CD14-positive monocyte (primary cell): ENCODE data around the gene GDA. TPM values are rescaled to one million over a fixed set of nuclear protein-coding genes. Genes with fewer than 3 reads are reported as not detected.
A peak's percentile ranks its signal among the peaks of the same experiment; 100 is the strongest.

Experiments
- DNase-seq, 3 donors: peaks; one replicate each; pipeline ENCODE4 v3.0.0-alpha.2; 2011 to 2022
- H2AFZ ChIP-seq: 2 replicates; pipeline ENCODE4 v1.6.0; 2012; ENCODE audit warnings: mild to moderate bottlenecking, low read depth, low read length, inconsistent platforms; ENCODE audit not compliant: insufficient read depth, poor library complexity, severe bottlenecking
- H3K27ac ChIP-seq, 2 donors: 1 replicate in 1 of 2; 2 replicates in 1 of 2; pipeline ENCODE4 v1.5.1; 2012 to 2013; ENCODE audit warnings: low read length in 2 of 2, control low read depth in 1 of 2, inconsistent platforms in 1 of 2, low read depth in 1 of 2, mild to moderate bottlenecking in 1 of 2
- H3K27me3 ChIP-seq, 2 donors: one replicate each; pipeline versions ENCODE4 v1.6.0 to v1.6.1; 2011 to 2013; ENCODE audit warnings: low read length in 2 of 2; ENCODE audit not compliant: control insufficient read depth in 2 of 2, insufficient read depth in 2 of 2
- H3K36me3 ChIP-seq, 2 donors: replicated peaks in 1 of 2; 1 replicate in 1 of 2; 2 replicates in 1 of 2; pipeline versions ENCODE4 v1.5.1 to v1.6.1; 2012 to 2013; ENCODE audit warnings: low read length in 2 of 2, control low read depth in 1 of 2, inconsistent platforms in 1 of 2, mild to moderate bottlenecking in 1 of 2; ENCODE audit not compliant: insufficient read depth in 2 of 2, control insufficient read depth in 1 of 2
- H3K4me1 ChIP-seq, 2 donors: 1 replicate in 1 of 2; 2 replicates in 1 of 2; pipeline versions ENCODE4 v1.5.1 to v1.6.1; 2012 to 2013; ENCODE audit warnings: low read length in 2 of 2, control low read depth in 1 of 2, inconsistent platforms in 1 of 2, mild to moderate bottlenecking in 1 of 2, moderate library complexity in 1 of 2; ENCODE audit not compliant: insufficient read depth in 2 of 2, control insufficient read depth in 1 of 2
- H3K4me2 ChIP-seq: replicated peaks from 2 replicates; pipeline ENCODE3; 2012; ENCODE audit warnings: low read length, moderate library complexity, mild to moderate bottlenecking; ENCODE audit not compliant: poor library complexity, severe bottlenecking; ENCODE audit errors: extremely low read depth
- H3K4me3 ChIP-seq, 3 experiments: fragments of 200-600 bp in 1 of 3; sonication (generic) in 1 of 3; replicated peaks in 1 of 3; 1 replicate in 2 of 3; 2 replicates in 1 of 3; pipeline ENCODE4 v1.5.1; 2011 to 2013; ENCODE audit warnings: low read length in 3 of 3, mild to moderate bottlenecking in 3 of 3, control low read depth in 2 of 3, low read depth in 2 of 3, inconsistent platforms in 1 of 3, moderate library complexity in 1 of 3
- H3K79me2 ChIP-seq: 2 replicates; pipeline ENCODE4 v1.6.0; 2012; ENCODE audit warnings: mild to moderate bottlenecking, control low read depth, inconsistent platforms, low read length, moderate library complexity; ENCODE audit not compliant: insufficient read depth
- H3K9ac ChIP-seq: 2 replicates; pipeline ENCODE4 v1.6.0; 2017; ENCODE audit warnings: low read length, mild to moderate bottlenecking; ENCODE audit not compliant: insufficient read depth, poor library complexity, severe bottlenecking
- H3K9me3 ChIP-seq, 2 donors: replicated peaks in 1 of 2; 1 replicate in 1 of 2; 2 replicates in 1 of 2; pipeline versions ENCODE4 v1.5.1 to v1.6.1; 2012 to 2013; ENCODE audit warnings: low read length in 2 of 2, control low read depth in 1 of 2; ENCODE audit not compliant: control insufficient read depth in 1 of 2, insufficient read depth in 1 of 2
- H4K20me1 ChIP-seq: 2 replicates; pipeline ENCODE4 v1.6.0; 2012; ENCODE audit warnings: mild to moderate bottlenecking, low read length, control low read depth, moderate library complexity; ENCODE audit not compliant: insufficient read depth
- H3K27ac Mint-ChIP-seq, 7 donors: one replicate each; pipeline ENCODE4 v1.8.0; 2020; ENCODE audit warnings: mild to moderate bottlenecking in 7 of 7, mixed read lengths in 7 of 7, moderate library complexity in 6 of 7, inconsistent platforms in 2 of 7
- H3K27me3 Mint-ChIP-seq, 3 donors: one replicate each; pipeline ENCODE4 v1.8.0; 2021 to 2022; ENCODE audit warnings: low read depth in 3 of 3, mild to moderate bottlenecking in 3 of 3, mixed read lengths in 3 of 3, moderate library complexity in 3 of 3, inconsistent platforms in 1 of 3
- H3K36me3 Mint-ChIP-seq, 2 donors: one replicate each; pipeline ENCODE4 v1.8.0; 2020; ENCODE audit warnings: mixed read lengths in 2 of 2, inconsistent platforms in 1 of 2, mild to moderate bottlenecking in 1 of 2
- H3K4me1 Mint-ChIP-seq: one replicate; pipeline ENCODE4 v1.8.0; 2020; ENCODE audit warnings: mild to moderate bottlenecking, mixed read lengths
- H3K4me3 Mint-ChIP-seq, 2 donors: one replicate each; pipeline ENCODE4 v1.8.0; 2020; ENCODE audit warnings: mild to moderate bottlenecking in 2 of 2, mixed read lengths in 2 of 2, moderate library complexity in 1 of 2
- H3K9me3 Mint-ChIP-seq, 7 donors: one replicate each; pipeline ENCODE4 v1.8.0; 2020 to 2022; ENCODE audit warnings: mixed read lengths in 7 of 7, mild to moderate bottlenecking in 6 of 7, moderate library complexity in 6 of 7, inconsistent platforms in 2 of 7
- WGBS: methylation state at CpG from one replicate; pipeline ENCODE4 v1.1.5; 2013; ENCODE audit warnings: missing lambda C conversion rate; ENCODE audit not compliant: insufficient coverage; 5-methylcytosine and 5-hydroxymethylcytosine counted together
- intact Hi-C, 2 donors: fragments of 100-400 bp; cut with micrococcal nuclease; formaldehyde crosslinking; loops; one replicate each; pipeline versions ENCODE4 v1.15.0 to v1.15.1; 2023
- polyA plus RNA-seq, 3 donors: library from polyadenylated mRNA; depleted of rRNA in 1 of 3; unstranded in 2 of 3; stranded (reverse) in 1 of 3; fragments of 300-500 nt in 2 of 3; fragments of >200 nt in 1 of 3; fragmentation: Illumina TruSeq in 2 of 3; gene quantifications; 1 replicate in 2 of 3; 2 replicates in 1 of 3; pipeline ENCODE4 v1.2.3, GENCODE V29; 2012 to 2021
- TF ChIP-seq, protein P1 (sequence below): fragments of 200-600 bp; IDR thresholded peaks from one replicate; pipeline ENCODE4 v1.8.0; 2022; ENCODE audit warnings: antibody characterized with exemption, mild to moderate bottlenecking

The GDA gene
- polyA plus RNA-seq, 3 donors = not detected

DNA sequence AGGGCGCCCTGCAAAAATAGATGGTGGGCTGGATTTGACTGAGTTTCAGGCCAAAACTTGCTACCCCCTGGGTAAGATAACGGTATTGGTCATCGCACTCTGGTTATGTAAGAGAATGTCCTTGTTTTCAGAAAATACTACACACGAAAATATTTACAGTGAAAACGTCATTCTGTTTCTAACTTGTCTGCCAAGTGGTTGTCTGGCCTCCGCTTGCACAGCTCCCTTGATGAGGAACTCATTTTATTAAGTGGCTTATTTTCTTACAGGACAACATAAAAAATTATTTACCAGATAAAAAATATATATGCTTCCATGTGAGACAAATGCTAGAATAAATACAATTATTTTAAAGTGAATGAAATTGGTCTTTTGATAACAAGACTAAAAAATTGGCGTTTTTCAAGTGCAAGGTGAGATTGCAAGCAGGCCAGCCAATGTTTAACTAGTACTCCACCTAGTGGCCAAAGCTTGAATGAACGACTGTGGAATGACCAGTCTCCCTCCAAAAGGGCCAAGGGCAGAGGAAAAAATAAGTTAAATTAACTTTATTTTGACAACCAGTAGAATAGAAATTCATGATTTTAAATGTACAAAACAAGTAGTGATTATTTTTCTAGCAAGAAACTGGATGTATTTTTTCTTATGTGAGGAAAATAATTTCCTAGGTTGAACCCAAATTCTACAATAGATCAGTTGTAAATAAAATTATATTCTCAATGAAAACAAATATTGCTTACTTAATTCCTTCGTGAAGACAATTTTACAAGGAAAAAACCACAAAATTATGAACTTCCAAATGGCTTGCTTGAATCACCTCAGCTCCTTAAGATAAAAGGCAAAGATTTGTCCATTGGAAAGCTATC is 122.6 kb downstream of the GDA start:
- intact Hi-C loops = loop anchor here (2.0 to 5.0 kb wide), 2 partner anchors 233 to 235 kb away; no protein-coding TSS in a partner anchor
- Histone ChIP-seq H3K4me1 (peaks cover 0 to 3% of the 10 kb centered on the region in 2 donors), H3K9me3 (no peaks in the 10 kb centered on the region), H2AFZ (no peak overlapping the region), H3K27me3 (no peaks in the 10 kb centered on the region), H3K79me2 (no peaks in the 10 kb centered on the region), H4K20me1 (no peaks in the 10 kb centered on the region), H3K4me2 (no peak overlapping the region), H3K36me3 (no peaks in the 10 kb centered on the region), H3K27ac (no peak overlapping the region), H3K4me3 (no peak overlapping the region), H3K9ac (no peak overlapping the region)
- Mint-ChIP-seq H3K36me3 (no peaks in the 10 kb centered on the region), H3K27me3 (peaks cover 0 to 3% (median 1%) of the 10 kb centered on the region in 3 donors), H3K4me1 (peaks cover 9% of the 10 kb centered on the region), H3K4me3 (no peak overlapping the region), H3K9me3 (no peaks in the 10 kb centered on the region), H3K27ac (no peak overlapping the region)
- WGBS = 33% methylated on average over 1 of the region's 9 CpGs
- TF ChIP-seq, protein P1, sequence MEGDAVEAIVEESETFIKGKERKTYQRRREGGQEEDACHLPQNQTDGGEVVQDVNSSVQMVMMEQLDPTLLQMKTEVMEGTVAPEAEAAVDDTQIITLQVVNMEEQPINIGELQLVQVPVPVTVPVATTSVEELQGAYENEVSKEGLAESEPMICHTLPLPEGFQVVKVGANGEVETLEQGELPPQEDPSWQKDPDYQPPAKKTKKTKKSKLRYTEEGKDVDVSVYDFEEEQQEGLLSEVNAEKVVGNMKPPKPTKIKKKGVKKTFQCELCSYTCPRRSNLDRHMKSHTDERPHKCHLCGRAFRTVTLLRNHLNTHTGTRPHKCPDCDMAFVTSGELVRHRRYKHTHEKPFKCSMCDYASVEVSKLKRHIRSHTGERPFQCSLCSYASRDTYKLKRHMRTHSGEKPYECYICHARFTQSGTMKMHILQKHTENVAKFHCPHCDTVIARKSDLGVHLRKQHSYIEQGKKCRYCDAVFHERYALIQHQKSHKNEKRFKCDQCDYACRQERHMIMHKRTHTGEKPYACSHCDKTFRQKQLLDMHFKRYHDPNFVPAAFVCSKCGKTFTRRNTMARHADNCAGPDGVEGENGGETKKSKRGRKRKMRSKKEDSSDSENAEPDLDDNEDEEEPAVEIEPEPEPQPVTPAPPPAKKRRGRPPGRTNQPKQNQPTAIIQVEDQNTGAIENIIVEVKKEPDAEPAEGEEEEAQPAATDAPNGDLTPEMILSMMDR = peak; percentile 92
- peak; percentile 44 to 66 (median 55) for DNase-seq

DNA sequence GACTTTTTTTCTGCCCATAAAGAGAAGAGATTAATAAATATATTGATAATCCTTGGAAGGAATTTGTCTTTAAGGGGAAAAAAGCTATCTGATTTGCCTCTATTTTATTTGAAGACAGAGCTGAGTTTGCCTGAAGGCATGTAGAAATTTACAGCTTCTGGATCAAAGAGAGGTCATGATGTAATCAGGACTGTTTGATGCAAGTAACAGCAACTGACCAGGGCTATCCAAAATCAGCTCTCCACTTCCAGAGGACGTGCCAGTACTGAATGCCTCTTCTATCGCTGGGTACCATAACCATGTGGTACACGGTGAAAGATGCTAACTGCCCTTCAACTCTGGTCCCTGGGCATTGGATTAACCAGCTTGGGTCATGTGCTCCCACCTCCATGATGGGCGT is 125.2 kb downstream of the GDA start:
- Histone ChIP-seq H3K36me3 (no peaks in the 10 kb centered on the region), H3K27me3 (no peaks in the 10 kb centered on the region), H3K9ac (no peak overlapping the region), H3K27ac (no peak overlapping the region), H3K9me3 (no peaks in the 10 kb centered on the region), H3K4me2 (no peak overlapping the region), H3K79me2 (no peaks in the 10 kb centered on the region), H3K4me3 (no peak overlapping the region), H2AFZ (no peak overlapping the region), H3K4me1 (peaks cover 0 to 3% of the 10 kb centered on the region in 2 donors), H4K20me1 (no peaks in the 10 kb centered on the region)
- TF ChIP-seq, protein P1 = no peak
- no peaks in the 10 kb centered on the region for H3K36me3 Mint-ChIP-seq
- peaks cover 5% of the 10 kb centered on the region for H3K4me1 Mint-ChIP-seq
- no peak for DNase-seq
- H3K4me3 Mint-ChIP-seq = no peak overlapping the region
- 82% methylated on average over 2 of the region's 4 CpGs for WGBS
- no peaks in the 10 kb centered on the region for H3K9me3 Mint-ChIP-seq
- intact Hi-C loops = loop anchor here in 1 of 2 donors (5.0 kb wide), 1 partner anchor 237 kb away; no protein-coding TSS in a partner anchor
- no peak overlapping the region for H3K27ac Mint-ChIP-seq
- peaks cover 0 to 7% (median 1%) of the 10 kb centered on the region in 3 donors for H3K27me3 Mint-ChIP-seq
